Right ventricle myocardium inferior (tissue), 1 donor: Measurements from ENCODE around the gene FARS2. TPM values are rescaled to one million over a fixed set of nuclear protein-coding genes. Genes with fewer than 3 reads are reported as not detected.
A peak's percentile ranks its signal among the peaks of the same experiment; 100 is the strongest.

Experiments
- ATAC-seq: fragments of 200-7000 bp; cut with Tn5 transposase; one replicate; pipeline ENCODE4 v1.9.1; 2020; ENCODE audit warnings: mild to moderate bottlenecking, moderate library complexity
- DNase-seq: peaks from one replicate; pipeline ENCODE4 v3.0.0; 2021; ENCODE audit errors: missing footprints
- intact Hi-C: fragments of 100-400 bp; cut with DNase I; formaldehyde crosslinking; loops from one replicate; pipeline ENCODE4 v1.11.0; 2022
- total RNA-seq: library from RNA; stranded (reverse); fragmentation: NEBNext Ultra II Directional; extraction: Animal tissue kit (Norgen Biotek cat#: 25700); gene quantifications from one replicate; pipeline ENCODE4 v1.2.1, GENCODE V29; 2021
- donor health status: DM: no; HTN: yes; CAD: no; lungs with severe emphysema.

Gene FARS2
- total RNA-seq, 1 donor from 2014 or later, result 20.5 TPM

DNA sequence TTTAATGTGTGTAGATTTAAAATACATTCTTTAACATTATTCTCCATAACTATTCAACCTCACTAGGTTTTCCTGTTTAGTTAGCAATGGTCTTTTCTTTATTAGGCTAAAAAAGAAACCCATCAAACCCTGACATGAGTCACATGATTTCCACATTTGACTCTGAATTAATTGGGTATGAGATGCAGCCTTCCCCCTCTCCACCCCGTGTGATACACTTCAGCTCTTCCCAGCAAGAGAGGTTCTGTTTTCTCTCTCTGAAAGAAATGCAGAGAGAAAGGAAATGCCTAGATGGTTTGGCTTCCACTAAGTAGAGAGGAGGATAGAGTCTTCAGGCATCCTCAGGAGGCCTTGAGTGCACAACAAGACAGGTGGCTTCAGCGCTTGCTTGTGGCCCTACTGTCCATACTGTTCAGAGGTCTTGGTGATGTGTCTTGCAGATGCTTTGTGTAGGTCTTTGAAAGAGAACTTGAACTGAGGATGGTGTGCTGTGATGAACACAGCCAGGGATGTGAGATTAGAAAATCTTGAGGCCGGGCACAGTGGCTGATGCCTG lies 17.3 kb downstream of the FARS2 start:
- ATAC-seq, result no peak
- intact Hi-C loops, result no loop called here

DNA sequence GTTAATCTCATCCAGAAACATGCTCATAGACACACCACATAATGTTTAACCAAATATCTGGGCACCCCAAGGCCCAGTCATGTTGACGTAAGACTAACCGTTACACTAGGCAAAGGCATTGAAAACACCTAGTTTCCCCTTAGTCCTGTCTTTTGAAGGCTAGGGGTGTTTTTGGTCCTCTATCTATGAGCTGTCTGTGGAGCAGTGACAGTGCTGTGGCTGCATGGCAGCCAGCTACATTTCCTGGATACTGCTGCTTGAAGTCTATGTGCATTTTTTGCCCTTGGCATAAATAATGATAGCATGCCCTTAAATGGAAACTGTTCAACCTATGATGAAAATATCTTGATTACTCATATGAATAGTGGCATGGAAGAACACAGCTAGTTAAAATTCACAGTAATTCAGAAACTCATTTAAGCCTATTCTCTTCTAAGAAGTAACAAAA lies 18.6 kb downstream of the FARS2 start:
- intact Hi-C loops, result no loop called here
- ATAC-seq (no peak), DNase-seq (no peak)

More for the DNA sequence above, 17.3 kb downstream of the FARS2 start:
- DNase-seq, result no peak

DNA sequence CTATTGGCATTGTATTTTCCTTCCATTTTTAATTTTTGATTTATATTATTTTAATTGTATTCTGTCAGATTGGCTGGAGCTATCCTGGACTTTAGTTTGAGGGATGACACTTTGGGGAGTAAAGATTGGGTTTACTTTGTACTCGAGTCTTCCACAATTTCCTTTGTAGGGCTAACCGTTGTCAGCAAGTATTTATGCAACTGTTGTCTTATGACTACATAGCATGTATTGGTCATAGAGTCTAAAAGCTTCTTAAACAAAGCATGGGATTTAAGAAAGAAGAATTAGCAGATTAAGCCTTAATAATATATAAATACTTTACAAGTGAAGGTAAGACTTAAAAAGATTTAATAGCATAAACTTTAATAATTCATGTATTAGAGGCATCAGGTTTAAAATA lies 19.6 kb downstream of the FARS2 start:
- no peak for DNase-seq
- ATAC-seq, result no peak

GRCh38 chr6:5282191-5282623 lies 20.9 kb downstream of the FARS2 start:
- intact Hi-C loops, result no loop called here
- ATAC-seq (no peak), DNase-seq (no peak)

More for the DNA sequence above, 19.6 kb downstream of the FARS2 start:
- intact Hi-C loops, result no loop called here

GRCh38 chr6:5285081-5285480 lies 23.8 kb downstream of the FARS2 start:
- no peak for DNase-seq
- intact Hi-C loops, result no loop called here
- ATAC-seq, result no peak

- DNase-seq, result no peak
- intact Hi-C loops, result no loop called here
- ATAC-seq, result no peak
Measured at GRCh38 chr6:5285526-5285925, 24.2 kb downstream of the FARS2 start.

- DNase-seq (no peak), ATAC-seq (no peak)
- intact Hi-C loops, result no loop called here
Measured at GRCh38 chr6:5286780-5287179, 25.5 kb downstream of the FARS2 start.

DNA sequence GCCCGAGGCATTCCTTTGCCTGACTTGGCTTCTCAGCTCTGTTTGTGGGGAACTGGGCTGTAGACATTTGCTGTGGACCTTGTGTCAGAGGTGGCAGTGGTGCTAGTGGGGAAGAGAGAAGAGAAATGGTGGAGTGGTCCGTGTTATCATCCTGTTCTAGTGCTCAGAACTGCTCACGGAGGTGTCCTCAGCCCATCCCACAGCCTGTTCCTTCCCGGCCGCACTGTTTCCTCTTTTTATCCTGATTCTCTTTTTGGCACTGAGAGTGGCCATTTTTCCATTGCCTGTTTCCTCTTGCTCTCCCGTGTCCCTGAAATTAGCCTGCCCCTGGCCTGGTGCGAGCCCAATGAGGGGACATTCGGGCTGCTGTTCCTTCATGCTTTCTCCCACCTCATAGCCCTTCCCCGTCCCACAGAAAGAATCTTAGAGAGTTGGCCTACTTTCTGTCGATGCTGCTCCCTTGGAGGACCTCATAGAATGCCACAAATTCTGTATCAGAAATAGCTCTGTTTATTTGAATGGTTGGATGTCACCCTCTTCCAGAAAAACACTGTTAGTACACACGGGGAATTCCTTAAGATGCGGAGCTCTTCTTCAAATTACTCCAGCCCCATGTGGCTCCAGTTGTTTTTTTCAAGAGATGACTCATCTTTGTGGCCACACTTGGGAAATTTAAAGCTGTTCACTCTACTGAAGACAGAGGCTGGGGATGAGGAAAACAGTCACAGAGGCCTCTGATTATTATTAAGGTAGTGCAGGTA lies 26.1 kb downstream of the FARS2 start:
- intact Hi-C loops, result no loop called here
- peak; percentile 65 for ATAC-seq
- DNase-seq, result peak; percentile 71

DNA sequence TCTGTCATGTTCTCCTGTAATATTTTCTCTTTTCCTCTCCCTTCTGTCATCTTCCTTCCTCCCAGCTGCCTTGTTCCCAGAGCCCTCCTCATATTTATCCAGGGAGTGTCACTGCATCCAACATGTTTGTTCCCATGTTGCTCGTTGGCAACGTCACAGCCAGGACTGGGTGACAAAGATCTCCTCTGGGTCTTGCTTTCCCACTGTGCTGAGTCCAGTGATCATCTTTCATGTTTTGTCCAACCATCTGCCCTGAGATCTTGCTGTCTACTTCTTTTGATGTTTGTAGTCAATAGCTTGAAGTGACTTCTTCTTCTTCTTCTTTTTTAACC lies 26.6 kb downstream of the FARS2 start:
- no peak for DNase-seq

GRCh38 chr6:5290097-5290496 lies 28.8 kb downstream of the FARS2 start:
- ATAC-seq, result no peak
- no peak for DNase-seq
- intact Hi-C loops, result no loop called here

More for the DNA sequence above, 26.6 kb downstream of the FARS2 start:
- no peak for ATAC-seq
- intact Hi-C loops, result no loop called here

DNA sequence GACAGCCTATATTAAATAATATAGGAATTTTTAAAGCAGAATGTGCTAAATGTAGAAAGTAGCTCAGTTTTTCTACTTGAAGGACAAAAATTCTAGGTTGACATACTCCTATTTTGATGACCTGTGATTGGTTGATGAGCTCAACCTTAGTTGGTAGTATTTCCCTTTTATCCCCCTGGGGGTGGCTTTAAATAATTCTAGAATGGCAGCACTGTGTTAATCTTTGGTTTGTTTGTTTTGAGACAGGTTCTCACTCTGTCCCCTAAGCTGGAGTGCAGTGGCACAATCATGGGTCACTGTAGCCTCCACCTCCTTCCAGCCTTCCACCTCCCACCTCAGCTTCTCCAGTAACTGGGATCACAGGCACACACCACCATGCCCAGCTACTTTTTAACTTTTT lies 29.2 kb downstream of the FARS2 start:
- ATAC-seq (no peak), DNase-seq (no peak)
- intact Hi-C loops, result no loop called here

DNA sequence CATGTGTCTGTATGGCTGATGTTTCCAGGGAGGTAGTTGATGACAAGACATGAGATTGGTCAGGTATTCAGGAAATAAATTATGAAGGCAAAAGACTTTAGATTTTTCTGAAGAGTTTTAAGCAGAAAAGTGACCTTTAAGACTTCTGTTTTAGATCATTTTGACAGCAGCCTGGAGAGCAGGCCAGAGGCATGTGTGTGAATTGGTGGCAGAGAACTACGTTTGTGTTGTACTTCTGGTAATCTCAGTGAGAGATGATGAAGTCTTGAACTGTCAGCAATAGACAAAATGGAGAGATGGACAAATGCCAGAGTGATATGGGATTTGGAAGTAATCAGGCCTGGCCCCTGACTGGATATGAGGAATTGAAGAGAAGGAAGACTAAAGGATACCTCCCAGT lies 30.8 kb downstream of the FARS2 start:
- intact Hi-C loops, result no loop called here
- DNase-seq (no peak), ATAC-seq (no peak)

- DNase-seq (no peak), ATAC-seq (no peak)
- intact Hi-C loops, result no loop called here
Measured at GRCh38 chr6:5293692-5294091, 32.4 kb downstream of the FARS2 start.

DNA sequence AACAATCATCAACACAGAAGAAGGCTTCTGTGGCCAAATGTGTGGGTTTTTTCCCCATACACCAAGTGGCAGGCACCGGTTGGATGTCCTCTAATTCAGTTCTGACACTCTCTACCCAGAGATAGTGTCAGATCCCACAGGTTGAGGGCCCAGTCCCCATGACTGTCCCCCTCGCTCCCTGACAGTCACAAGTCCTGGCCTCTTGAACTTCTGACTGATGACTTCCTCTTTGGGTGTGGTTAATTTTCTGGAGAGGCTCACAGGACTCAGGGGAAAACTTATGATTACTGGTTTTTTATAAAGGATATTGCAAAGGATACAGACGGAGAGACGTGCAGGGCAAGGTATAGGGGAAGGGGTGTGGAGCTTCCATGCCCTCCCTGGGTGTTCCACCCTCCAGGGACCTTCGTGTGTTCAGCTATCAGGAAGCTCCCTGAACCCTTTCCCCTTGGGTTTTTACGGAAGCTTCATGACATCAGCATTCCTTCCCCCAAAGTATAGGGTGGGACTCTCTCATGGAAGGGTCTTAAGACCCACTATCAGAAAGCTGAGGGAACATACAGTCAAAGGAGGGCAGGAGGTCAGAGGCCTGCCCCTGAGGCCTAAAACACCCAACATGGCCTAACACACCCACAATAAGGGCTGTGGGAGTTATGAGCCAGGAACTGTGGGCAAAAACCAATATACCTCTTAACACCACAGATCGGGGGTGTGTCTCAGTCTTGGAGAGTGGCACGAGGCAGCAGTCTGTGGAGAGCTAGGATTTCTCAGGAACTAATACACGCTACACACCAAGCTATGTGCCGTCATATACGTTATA lies 33.3 kb downstream of the FARS2 start:
- ATAC-seq, result peak; percentile 31
- DNase-seq, result no peak
- intact Hi-C loops, result no loop called here

DNA sequence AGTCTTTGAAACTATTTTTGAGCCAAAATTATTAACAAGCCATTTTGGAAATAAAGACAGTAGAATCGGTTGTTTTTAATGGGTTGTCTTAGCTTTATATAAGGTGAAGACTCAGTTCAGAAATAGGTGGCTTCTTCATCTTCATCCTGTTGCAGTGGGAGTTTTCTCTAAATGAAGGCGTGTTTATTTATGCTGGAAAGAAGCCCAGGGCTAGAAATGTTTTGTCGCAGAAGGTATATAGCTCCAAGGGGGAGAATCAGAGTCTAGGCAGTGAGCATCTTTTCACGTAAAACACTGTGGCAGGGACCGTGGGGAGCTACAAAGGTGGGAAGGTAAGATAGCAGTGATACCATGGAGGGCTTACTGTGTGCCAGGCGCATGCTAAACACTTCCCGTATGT lies 34.3 kb downstream of the FARS2 start:
- ATAC-seq (no peak), DNase-seq (no peak)
- intact Hi-C loops, result no loop called here

GRCh38 chr6:5300206-5300764 lies 39.0 kb downstream of the FARS2 start:
- intact Hi-C loops, result loop anchor here (5.0 kb wide), 1 partner anchor 243 kb away; no protein-coding TSS in a partner anchor
- DNase-seq (no peak), ATAC-seq (no peak)

DNA sequence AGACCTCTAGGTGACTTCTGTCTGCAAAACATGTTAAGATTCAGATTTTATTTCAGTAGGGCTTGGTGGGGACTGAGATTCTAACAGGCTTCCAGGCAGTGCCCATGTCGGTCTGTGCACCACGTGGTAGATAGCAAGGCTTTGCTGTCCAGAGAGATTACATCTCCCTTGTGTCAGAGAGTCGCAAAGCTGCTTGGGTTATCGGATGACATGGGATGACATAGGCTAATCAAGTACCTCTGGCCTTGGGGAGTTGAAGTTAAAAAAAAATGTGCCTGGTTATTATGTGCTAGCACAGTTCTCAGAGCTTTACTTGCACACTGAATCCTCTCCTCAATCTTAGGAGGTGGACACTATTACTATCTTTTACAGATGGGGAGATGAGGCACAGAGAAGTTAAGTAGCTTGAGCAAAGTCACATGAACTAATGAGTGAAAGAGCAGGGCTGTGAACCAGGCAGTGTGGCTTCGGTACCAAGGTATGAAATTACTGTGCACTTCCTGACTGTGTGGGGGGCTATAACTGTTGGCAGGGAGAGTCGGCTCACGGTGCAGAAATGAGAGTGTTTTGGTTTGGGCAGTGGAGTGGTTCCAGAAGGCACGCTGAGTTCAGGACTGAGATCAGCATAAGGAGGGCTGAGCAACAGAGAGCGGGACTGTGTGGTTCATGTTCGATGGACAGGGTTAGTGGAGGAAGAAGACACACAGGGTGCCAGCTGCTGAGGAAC lies 41.1 kb downstream of the FARS2 start:
- ATAC-seq, result peak; percentile 20
- intact Hi-C loops, result loop anchor here (5.0 kb wide), 1 partner anchor 245 kb away; no protein-coding TSS in a partner anchor
- no peak for DNase-seq

DNA sequence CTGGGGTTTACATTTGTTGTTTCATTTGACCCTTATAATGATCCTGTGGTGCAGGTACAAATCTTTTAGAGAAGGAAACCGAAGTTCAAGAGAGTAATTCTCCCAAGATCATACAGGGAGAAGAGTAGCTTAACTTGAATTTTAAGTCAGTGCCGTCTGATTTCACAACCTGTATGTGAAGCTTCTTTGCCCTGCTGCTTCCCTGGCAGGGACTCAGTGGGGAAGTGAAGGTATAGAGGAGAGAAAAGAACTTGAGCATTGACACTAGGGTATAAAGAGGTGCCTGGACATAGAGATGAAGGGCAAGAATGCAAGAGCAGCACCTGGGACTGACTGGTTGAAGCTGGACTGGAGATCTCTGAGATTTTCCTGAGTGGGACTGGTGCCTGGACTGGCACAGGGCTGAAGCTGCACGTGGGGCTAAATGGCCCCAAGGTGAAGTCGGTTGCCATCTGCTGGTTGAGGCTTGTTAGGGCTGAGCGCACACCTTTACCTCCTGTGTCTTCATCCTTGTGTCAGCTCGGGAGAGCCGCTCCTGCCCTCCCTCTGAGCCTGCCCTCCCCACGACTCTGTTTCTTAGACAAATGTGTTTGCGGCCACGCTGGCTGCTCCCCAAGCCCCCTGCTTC lies 41.8 kb downstream of the FARS2 start:
- intact Hi-C loops, result loop anchor here (1.0 to 5.0 kb wide), 2 partner anchors 89 to 246 kb away; no protein-coding TSS in a partner anchor
- peak; percentile 75 for ATAC-seq
- no peak for DNase-seq
